HFFc6 (cell line): ENCODE results near the gene SLC25A18. TPM values are rescaled to one million over a fixed set of nuclear protein-coding genes. Genes with fewer than 3 reads are reported as not detected.

Experiments
- DNase-seq: peaks from one replicate; pipeline ENCODE4 v3.0.0-alpha.2; 2018
- H3K27ac Mint-ChIP-seq: 2 replicates; pipeline ENCODE4 v1.8.0; 2020; ENCODE audit warnings: mild to moderate bottlenecking, mixed read lengths
- H3K27me3 Mint-ChIP-seq: 2 replicates; pipeline ENCODE4 v1.8.0; 2021; ENCODE audit warnings: mild to moderate bottlenecking, moderate library complexity, mixed read lengths; ENCODE audit not compliant: insufficient read depth
- H3K36me3 Mint-ChIP-seq: 2 replicates; pipeline ENCODE4 v1.8.0; 2021; ENCODE audit warnings: low read depth, mixed read lengths
- H3K4me1 Mint-ChIP-seq: 2 replicates; pipeline ENCODE4 v1.8.0; 2020; ENCODE audit warnings: low read depth, mixed read lengths
- H3K4me3 Mint-ChIP-seq: 2 replicates; pipeline ENCODE4 v1.8.0; 2020; ENCODE audit warnings: mild to moderate bottlenecking, moderate library complexity, mixed read lengths
- H3K9me3 Mint-ChIP-seq: 2 replicates; pipeline ENCODE4 v1.8.0; 2020; ENCODE audit warnings: mild to moderate bottlenecking, mixed read lengths
- total RNA-seq, 6 experiments: library from RNA; stranded (reverse); fragmentation: NEBNext Ultra II Directional; extraction: Animal tissue kit (Norgen Biotek cat#: 25700); gene quantifications; 2 replicates in 1 of 6; 3 replicates in 5 of 6; pipeline ENCODE4 v1.2.3, GENCODE V29; 2021
- TF ChIP-seq, protein P1 (sequence below): fragments of 200-600 bp; sonication (generic); IDR thresholded peaks from 2 replicates; pipeline ENCODE4 v1.5.0; 2021; ENCODE audit warnings: antibody characterized with exemption, mild to moderate bottlenecking

The SLC25A18 gene
- total RNA-seq, 6 experiments from 2014 or later, result not detected

DNA sequence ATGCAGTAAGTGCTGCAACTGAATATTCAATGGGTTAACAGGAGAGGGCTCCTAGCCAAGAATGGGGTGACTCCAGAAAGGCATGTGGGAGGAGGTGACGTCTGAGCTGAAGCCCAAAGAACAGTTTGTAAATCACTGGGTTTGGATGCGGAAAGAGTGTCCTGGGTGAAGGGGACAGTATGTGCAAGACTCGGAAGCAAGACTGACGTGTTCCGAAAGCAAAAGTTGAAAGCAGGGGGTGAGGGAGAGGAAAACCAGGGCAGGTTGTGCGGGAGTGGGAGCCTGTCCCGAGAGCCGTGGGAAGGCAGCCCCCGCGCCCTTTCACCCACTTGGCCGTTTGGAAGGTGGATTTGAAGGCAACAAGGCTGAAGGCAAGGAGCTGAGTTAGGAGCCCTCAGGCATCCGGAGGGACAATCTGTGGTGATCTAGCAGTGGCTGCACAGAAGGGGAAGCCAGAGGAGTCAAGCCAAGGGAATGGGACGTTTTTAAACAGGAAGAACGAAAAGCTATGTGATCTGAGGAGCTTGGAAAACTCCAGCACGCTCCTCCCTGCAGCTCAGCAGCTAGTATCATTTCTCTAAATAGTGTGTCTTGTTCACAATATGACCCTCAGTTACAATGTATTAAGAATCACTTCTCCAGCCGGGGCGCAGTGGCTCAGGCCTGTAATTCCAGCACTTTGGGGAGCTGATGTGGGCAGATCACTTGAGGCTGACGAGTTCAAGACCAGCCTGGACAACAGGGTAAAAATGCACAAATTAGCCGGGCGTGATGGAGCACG lies 7.7 kb downstream of the SLC25A18 start:
- peak; percentile 92 for DNase-seq
- Mint-ChIP-seq H3K27ac (peak overlapping the region; percentile 93), H3K4me1 (peaks cover 39% of the 10 kb centered on the region), H3K4me3 (peak overlapping the region; percentile 85), H3K9me3 (no peaks in the 10 kb centered on the region), H3K27me3 (peaks cover 7% of the 10 kb centered on the region; the same call in 1 of the 2 replicates), H3K36me3 (no peaks in the 10 kb centered on the region)
- TF ChIP-seq, protein P1, sequence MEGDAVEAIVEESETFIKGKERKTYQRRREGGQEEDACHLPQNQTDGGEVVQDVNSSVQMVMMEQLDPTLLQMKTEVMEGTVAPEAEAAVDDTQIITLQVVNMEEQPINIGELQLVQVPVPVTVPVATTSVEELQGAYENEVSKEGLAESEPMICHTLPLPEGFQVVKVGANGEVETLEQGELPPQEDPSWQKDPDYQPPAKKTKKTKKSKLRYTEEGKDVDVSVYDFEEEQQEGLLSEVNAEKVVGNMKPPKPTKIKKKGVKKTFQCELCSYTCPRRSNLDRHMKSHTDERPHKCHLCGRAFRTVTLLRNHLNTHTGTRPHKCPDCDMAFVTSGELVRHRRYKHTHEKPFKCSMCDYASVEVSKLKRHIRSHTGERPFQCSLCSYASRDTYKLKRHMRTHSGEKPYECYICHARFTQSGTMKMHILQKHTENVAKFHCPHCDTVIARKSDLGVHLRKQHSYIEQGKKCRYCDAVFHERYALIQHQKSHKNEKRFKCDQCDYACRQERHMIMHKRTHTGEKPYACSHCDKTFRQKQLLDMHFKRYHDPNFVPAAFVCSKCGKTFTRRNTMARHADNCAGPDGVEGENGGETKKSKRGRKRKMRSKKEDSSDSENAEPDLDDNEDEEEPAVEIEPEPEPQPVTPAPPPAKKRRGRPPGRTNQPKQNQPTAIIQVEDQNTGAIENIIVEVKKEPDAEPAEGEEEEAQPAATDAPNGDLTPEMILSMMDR, result no peak

DNA sequence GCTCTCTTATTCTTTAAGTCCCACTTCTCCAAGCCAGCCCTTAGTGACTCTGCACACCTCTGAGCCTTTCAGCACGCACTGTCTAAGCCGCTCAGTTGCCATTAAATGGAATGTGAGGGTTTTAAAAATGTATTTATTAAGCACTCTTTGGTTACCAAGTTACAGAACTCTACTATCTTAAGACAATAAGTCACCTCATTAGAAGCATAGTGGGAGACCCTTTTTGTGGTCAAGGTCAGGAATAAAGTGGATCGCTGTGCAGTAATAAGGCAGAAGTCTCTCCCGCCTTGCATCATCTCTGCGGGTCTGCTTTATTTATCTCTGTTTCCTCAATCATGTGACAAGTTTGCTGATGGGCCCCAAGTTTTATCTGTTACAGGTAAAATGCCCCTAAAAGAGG lies 11.9 kb downstream of the SLC25A18 start:
- no peak for DNase-seq
- TF ChIP-seq, protein P1, result no peak
- Mint-ChIP-seq H3K36me3 (no peaks in the 10 kb centered on the region), H3K27ac (peak overlapping the region; percentile 88), H3K27me3 (no peaks in the 10 kb centered on the region; the same call in none of the 2 replicates), H3K4me1 (peaks cover 45% of the 10 kb centered on the region), H3K9me3 (no peaks in the 10 kb centered on the region), H3K4me3 (no peak overlapping the region)

DNA sequence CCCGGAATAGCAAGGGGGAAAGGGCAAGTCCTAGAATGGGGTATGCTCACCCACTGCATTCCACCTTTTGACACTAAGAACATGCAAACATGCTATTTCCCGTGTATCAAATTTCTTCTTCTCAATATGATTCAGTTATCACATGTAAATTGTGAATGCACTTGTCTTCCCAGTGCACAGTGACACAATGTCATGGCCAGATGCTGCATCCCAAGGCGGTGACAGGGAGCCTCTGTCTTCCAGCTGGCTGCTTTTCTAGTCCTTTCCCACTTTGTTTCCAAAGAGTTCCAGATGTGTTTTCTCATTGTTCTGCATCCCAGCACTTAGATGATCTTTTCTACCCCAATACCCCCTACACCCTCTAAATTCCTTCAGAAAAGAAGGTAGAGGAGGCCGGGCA lies 12.4 kb downstream of the SLC25A18 start:
- H3K27me3 Mint-ChIP-seq, result no peaks in the 10 kb centered on the region; the same call in none of the 2 replicates
- peak overlapping the region; percentile 17; the same call in 1 of the 2 replicates for H3K4me3 Mint-ChIP-seq
- peak overlapping the region; percentile 88 for H3K27ac Mint-ChIP-seq

DNA sequence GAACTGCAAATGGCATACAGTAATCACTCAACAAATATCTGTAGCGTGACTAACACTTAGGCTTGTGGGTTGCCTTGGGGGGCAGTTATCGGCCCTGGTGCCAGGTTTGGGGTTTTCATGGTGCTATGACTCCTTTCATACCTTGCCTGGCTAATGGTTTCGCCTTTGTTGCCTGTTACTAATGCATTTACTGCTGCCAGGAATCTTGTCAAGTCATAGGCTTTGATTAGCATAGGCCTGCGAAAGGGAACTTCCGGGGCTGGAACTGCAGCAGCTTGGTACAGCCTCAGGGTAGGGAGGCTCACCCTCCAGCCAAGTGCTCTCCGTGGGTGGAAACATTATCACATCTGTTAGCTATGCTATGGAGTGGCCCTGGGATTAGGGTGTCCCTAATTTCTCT lies 13.2 kb downstream of the SLC25A18 start:
- DNase-seq, result peak; percentile 99
- TF ChIP-seq, protein P1, result no peak
- no peaks in the 10 kb centered on the region for H3K9me3 Mint-ChIP-seq
- peaks cover 32% of the 10 kb centered on the region for H3K4me1 Mint-ChIP-seq
- no peaks in the 10 kb centered on the region for H3K36me3 Mint-ChIP-seq
- peak overlapping the region; percentile 88 for H3K27ac Mint-ChIP-seq
- no peaks in the 10 kb centered on the region; the same call in 1 of the 2 replicates for H3K27me3 Mint-ChIP-seq
- peak overlapping the region; percentile 42; the same call in 1 of the 2 replicates for H3K4me3 Mint-ChIP-seq

More for the DNA sequence above, 12.4 kb downstream of the SLC25A18 start:
- Mint-ChIP-seq H3K9me3 (no peaks in the 10 kb centered on the region), H3K4me1 (peaks cover 40% of the 10 kb centered on the region), H3K36me3 (no peaks in the 10 kb centered on the region)
- DNase-seq, result no peak
- TF ChIP-seq, protein P1, result no peak

DNA sequence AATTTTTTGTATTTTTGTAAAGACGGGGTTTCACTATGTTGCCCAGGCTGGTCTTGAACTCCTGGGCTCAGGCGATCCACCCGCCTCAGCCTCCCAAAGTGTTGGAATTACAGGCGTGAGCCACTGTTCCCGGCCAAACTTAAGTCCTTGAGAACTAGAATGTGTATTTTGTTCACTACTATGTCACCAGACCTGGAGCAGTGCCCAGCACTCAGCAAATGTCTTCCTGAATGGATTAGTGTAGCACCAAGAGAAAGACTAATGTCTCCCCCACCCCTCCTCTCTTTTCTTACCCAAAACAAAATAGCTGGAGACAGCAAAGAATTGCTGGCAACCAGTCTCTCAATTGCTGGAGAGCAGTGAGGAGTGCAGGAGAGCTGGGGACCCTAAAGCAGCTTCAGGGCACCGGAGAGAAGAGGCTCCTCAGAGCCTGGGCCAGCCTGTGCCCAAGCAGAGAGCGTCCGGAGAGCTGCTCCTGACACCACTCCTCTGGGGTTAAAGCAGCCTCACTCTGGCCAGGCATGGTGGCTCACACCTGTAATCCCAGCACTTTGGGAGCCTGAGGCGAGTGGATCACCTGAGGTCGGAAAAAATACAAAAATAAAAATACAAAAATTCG lies 14.9 kb downstream of the SLC25A18 start:
- Mint-ChIP-seq H3K9me3 (no peaks in the 10 kb centered on the region), H3K27me3 (no peaks in the 10 kb centered on the region; the same call in 1 of the 2 replicates)
- peak; percentile 53 for DNase-seq

More for the DNA sequence above, 14.9 kb downstream of the SLC25A18 start:
- TF ChIP-seq, protein P1, result no peak
- Mint-ChIP-seq H3K36me3 (no peaks in the 10 kb centered on the region), H3K4me1 (peaks cover 28% of the 10 kb centered on the region), H3K27ac (peak overlapping the region; percentile 88), H3K4me3 (no peak overlapping the region)
